Measurements from ENCODE around the gene NCAM1.

- TF ChIP-seq POLR2AphosphoS5 (IDR thresholded peaks at IDR 0.05) (peak; percentile 43 to 79 (median 60)), CTCF (IDR thresholded peaks at IDR 0.05) (no peak), EP300 (IDR thresholded peaks at IDR 0.05) (no peak)
Observed at GRCh38 chr11:113314389-113315301, 353.4 kb downstream of the NCAM1 start, which contains the start of gene TTC12.

Measured in sigmoid colon (tissue), 4 donors.